Esophagus (tissue), 2 donors: Measurements from ENCODE around the gene UBE2L5. TPM values are rescaled to one million over a fixed set of nuclear protein-coding genes. Genes with fewer than 3 reads are reported as not detected.

Source experiments
- H3K27ac ChIP-seq, 2 donors: one replicate each; pipeline ENCODE4 v1.5.1; 2013; ENCODE audit warnings: low read depth in 2 of 2, mild to moderate bottlenecking in 2 of 2, inconsistent platforms in 1 of 2, low read length in 1 of 2, moderate library complexity in 1 of 2
- H3K27me3 ChIP-seq, 2 donors: one replicate each; pipeline ENCODE4 v1.6.1; 2013; ENCODE audit warnings: low read length in 2 of 2, control low read depth in 1 of 2, mild to moderate bottlenecking in 1 of 2; ENCODE audit not compliant: insufficient read depth in 2 of 2, control insufficient read depth in 1 of 2
- H3K36me3 ChIP-seq, 2 donors: one replicate each; pipeline ENCODE4 v1.6.1; 2013; ENCODE audit warnings: low read length in 1 of 2; ENCODE audit not compliant: control insufficient read depth in 2 of 2, insufficient read depth in 2 of 2
- H3K4me1 ChIP-seq, 2 donors: one replicate each; pipeline ENCODE4 v1.6.1; 2013; ENCODE audit warnings: low read length in 1 of 2; ENCODE audit not compliant: control insufficient read depth in 2 of 2, insufficient read depth in 2 of 2
- H3K4me3 ChIP-seq, 2 donors: one replicate each; pipeline ENCODE4 v1.5.1; 2013; ENCODE audit warnings: low read length in 2 of 2, mild to moderate bottlenecking in 2 of 2, low read depth in 1 of 2, moderate library complexity in 1 of 2
- H3K9me3 ChIP-seq, 2 donors: one replicate each; pipeline ENCODE4 v1.6.1; 2013; ENCODE audit warnings: mild to moderate bottlenecking in 2 of 2, low read depth in 1 of 2, low read length in 1 of 2, moderate library complexity in 1 of 2; ENCODE audit not compliant: control insufficient read depth in 2 of 2, insufficient read depth in 1 of 2
- WGBS, 2 donors: extraction: QIAGEN DNeasy Blood & Tissue Kit; methylation state at CpG; one replicate each; pipeline ENCODE4 v1.1.7; 2013; 5-methylcytosine and 5-hydroxymethylcytosine counted together
- polyA plus RNA-seq, 2 donors: library from polyadenylated mRNA; stranded (reverse); fragments of 200-250 nt; gene quantifications; one replicate each; pipeline ENCODE4 v1.2.3, GENCODE V29; 2013
- donor health status: healthy with polysubstance abuse.
- donor health status: Bipolar disorder and iron deficiency.

Gene UBE2L5
- polyA plus RNA-seq, 2 donors = 0.06 to 0.45 TPM

DNA sequence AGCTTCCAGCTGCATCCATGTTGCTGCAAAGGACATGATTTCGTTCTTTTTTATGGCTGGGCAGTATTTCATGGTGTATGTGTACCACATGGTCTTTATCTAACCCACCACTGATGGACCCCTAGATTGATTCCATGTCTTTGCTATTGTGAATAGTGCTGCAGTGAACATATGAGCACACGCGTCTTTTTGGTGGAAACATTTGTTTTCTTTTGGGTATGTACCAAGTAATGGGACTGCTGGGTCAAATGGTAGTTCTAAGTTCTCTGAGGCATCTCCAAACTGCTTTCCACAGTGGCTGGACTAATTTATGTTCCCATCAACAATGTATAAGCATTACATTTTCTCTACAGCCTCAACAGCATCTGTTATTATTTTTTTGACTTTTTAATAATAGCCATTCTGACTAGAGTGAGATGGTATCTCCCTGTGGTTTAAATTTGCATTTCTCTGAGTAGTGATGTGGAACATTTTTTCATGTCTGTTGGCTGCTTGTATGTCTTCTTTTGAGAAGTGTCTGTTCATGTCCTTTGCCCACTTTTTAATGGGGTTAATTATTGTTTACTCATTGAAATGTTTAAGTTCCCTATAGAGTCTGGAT, 6.8 kb upstream of the UBE2L5 start:
- Histone ChIP-seq H3K27ac (no peak overlapping the region), H3K4me1 (peaks cover 0 to under 1% of the 10 kb centered on the region in 2 donors), H3K36me3 (no peaks in the 10 kb centered on the region), H3K9me3 (no peaks in the 10 kb centered on the region), H3K4me3 (no peak overlapping the region), H3K27me3 (no peaks in the 10 kb centered on the region)
- WGBS, 2 donors = 83 to 86% methylated on average over 3 of the region's 3 CpGs

DNA sequence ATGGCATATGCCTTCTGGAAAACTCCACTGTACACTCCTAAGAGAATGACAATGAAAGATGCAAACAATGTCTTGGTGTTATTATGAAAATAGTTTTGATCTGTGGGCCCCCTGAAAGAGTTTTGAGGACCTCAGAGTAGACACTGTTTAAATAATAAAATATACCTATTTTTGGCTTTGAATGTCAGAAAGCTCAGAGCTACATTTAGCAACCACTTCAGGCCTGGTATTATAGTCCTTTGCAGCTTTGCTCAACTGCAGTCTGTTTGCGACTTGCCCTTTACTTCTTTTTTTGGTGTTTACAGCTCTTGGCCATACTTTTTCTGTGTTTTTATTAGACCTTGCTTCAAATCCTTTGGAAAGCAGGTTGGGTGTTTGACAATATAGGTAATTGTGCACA, 5.8 kb upstream of the UBE2L5 start:
- 86 to 92% methylated on average over 1 of the region's 1 CpG for WGBS, 2 donors
- peaks cover 0 to 7% of the 10 kb centered on the region in 2 donors for H3K4me1 ChIP-seq
- H3K27me3 ChIP-seq = no peaks in the 10 kb centered on the region
- no peak overlapping the region for H3K27ac ChIP-seq
- no peak overlapping the region for H3K4me3 ChIP-seq
- H3K9me3 ChIP-seq = no peaks in the 10 kb centered on the region
- no peaks in the 10 kb centered on the region for H3K36me3 ChIP-seq

DNA sequence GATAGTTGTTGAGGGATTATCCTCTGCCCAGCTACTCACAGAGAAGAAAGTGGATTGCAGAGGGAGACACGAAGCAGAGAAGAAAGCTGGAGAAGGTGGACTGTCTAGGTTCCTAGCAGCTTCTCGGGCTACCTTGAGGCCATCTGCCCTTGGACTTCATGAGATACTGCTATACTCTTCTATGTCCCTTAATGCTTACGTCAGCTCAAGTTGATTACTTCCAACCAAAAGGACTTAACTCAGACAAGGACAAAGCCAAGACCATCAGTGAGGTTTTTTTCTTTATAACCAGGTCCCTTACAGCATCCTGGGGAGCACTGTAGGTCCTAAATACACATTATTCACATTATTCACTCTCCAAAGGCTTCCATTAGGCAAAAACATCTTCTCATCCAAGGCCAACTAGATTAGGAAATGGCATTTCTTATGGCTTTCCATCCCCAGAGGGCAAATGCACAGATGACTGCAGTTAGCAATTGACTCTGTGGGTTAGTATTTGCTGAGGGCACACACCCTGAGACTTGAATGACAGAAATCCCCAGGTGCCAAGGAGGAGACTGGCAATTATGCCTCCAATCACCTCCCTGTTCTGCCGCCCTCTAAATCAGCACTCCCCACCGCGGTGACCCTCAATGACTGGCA, 4.1 kb upstream of the UBE2L5 start:
- peak overlapping the region; percentile 13 to 35 for H3K27ac ChIP-seq
- H3K4me3 ChIP-seq = no peak overlapping the region
- 67 to 75% methylated on average over 6 of the region's 6 CpGs for WGBS, 2 donors
- H3K9me3 ChIP-seq = no peaks in the 10 kb centered on the region
- H3K27me3 ChIP-seq = no peaks in the 10 kb centered on the region
- peaks cover 0 to 7% of the 10 kb centered on the region in 2 donors for H3K4me1 ChIP-seq
- H3K36me3 ChIP-seq = no peaks in the 10 kb centered on the region

DNA sequence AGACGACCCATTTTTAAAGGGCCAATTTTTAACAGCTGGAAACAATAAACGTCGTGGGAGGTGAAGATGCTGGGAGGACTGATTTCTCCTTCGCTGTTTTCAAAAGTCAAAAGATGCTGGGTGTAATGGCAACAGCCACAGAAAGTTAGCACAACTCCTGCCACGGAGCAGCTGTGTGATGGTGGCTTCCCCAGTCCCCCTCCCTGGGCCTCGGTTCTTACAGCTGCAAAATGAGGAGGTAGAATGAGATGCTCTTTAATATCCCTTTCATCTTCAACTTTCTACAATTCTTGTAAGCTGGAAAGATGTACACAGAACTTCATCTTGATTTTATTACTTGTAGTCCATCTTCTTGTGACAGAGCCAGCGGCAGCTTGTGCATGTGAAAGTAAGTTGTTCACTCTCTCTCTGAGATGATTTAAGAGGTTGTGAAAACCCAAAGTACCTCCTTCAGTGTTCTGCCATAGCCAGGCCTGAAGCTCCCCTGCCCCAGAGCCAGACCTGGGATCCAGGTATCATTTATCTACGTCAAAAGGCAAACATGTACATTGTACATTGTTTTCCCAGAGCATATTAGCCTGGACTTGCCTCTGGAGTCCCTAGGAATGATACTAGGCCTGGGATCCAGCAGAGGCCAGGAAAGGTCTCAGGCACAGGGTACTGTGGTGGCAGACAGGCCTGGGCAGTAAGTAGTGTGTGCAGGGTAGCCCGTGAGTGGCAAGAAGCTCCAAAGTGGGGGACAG, 3.4 kb upstream of the UBE2L5 start:
- Histone ChIP-seq H3K4me3 (no peak overlapping the region), H3K36me3 (no peaks in the 10 kb centered on the region), H3K9me3 (no peaks in the 10 kb centered on the region), H3K27ac (peak overlapping the region; percentile 51 to 55), H3K4me1 (peaks cover 0 to 7% of the 10 kb centered on the region in 2 donors), H3K27me3 (no peaks in the 10 kb centered on the region)
- 51 to 67% methylated on average over 9 of the region's 9 CpGs for WGBS, 2 donors

DNA sequence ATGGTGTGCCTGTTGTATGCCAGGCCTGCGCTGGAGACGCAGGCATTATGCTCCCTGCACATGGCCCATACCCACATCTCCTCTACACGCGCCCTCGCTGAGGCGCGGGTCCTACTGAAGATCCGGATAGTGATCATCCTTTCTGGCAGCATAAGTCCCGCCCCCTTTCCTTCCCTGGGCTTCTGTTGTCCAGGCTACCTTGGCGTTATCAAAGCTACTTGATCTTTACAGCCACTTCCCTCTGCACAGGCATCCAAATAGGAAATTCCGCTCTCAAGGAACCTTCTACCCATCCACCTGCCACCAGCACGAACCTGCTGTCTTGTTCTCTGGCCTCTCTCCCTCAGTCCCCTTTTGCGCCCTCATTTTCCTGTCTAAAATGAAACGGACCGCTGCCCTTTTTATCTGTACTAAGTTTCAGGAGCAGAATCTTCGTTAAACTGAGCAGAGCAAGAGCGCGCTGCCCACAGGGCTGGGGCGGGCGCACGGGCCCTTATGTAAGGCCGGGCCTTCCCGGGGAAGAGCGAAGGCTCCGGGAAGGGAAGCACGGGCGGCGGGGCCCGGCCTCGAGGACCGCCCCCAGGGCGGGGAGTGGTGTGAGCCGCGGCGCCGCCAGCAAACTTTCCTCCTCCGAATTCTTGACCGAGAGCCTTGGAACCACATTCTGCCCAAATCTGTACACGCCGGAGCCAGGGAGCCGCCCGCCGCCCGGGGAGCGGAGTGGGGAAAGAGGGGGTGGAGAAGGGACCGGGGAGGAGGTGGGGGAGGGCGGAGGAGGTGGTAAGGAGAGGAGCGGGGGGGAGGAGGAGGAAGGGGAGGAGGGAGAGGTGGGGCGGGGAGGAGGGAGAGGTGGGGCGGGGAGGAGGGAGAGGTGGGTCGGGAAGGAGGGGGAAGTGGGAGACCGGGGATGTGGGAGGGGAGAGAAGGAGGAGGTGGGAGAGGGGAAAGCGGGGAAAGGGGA, 920 bp upstream of the UBE2L5 start:
- H3K9me3 ChIP-seq = no peaks in the 10 kb centered on the region
- peaks cover 0 to 7% of the 10 kb centered on the region in 2 donors for H3K4me1 ChIP-seq
- 6 to 9% methylated on average over 46 to 52 of the region's 53 CpGs for WGBS, 2 donors
- peak overlapping the region; percentile 41 to 46 for H3K4me3 ChIP-seq
- no peaks in the 10 kb centered on the region for H3K27me3 ChIP-seq
- H3K27ac ChIP-seq = peak overlapping the region; percentile 91
- H3K36me3 ChIP-seq = no peaks in the 10 kb centered on the region

DNA sequence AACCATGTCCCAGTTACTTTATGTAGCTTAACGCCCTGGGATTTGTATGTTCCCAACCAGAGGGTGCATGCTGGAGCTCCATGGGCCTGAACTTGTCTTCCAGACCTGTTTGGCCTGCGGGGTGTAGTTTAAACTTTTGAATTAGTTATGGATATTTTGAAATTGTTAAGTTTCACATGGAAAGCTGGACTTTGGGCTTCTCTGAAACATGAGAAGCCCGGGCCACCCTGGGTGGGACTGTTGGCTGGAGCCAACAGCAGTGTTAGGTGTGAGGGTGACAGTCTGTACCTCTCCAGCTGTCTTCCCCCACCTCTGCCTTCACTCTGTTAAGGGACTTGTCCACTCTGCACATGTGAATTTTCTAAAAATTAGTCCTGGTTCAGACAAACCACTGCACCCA, 1.6 kb downstream of the UBE2L5 start:
- Histone ChIP-seq H3K27me3 (no peaks in the 10 kb centered on the region), H3K36me3 (no peaks in the 10 kb centered on the region), H3K9me3 (no peaks in the 10 kb centered on the region), H3K27ac (peak overlapping the region in 1 of 2 donors; percentile 31), H3K4me1 (peaks cover 0 to 7% of the 10 kb centered on the region in 2 donors), H3K4me3 (no peak overlapping the region)
- 53 to 70% methylated on average over 3 of the region's 3 CpGs for WGBS, 2 donors

DNA sequence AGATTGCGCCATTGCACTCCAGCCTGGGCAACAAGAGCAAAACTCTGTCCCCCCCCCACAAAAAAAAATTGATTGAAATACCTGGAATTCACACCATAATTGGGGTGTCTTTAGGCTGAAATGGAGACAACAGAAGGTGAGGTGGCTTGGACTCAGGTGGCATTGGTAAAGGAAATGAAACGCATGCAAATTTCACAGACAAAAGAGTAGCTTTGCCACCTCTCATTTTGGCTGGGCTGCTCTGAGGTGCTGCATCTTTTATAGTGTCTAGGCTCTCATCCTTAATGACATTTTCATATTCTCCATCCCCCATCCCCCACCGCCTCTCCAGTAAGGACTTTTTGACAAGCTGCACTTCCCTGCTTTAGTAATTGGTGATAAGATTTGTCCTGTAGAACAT, 6.9 kb downstream of the UBE2L5 start:
- WGBS, 2 donors = 80 to 85% methylated on average over 3 of the region's 3 CpGs
- Histone ChIP-seq H3K4me3 (no peak overlapping the region), H3K9me3 (no peaks in the 10 kb centered on the region)

DNA sequence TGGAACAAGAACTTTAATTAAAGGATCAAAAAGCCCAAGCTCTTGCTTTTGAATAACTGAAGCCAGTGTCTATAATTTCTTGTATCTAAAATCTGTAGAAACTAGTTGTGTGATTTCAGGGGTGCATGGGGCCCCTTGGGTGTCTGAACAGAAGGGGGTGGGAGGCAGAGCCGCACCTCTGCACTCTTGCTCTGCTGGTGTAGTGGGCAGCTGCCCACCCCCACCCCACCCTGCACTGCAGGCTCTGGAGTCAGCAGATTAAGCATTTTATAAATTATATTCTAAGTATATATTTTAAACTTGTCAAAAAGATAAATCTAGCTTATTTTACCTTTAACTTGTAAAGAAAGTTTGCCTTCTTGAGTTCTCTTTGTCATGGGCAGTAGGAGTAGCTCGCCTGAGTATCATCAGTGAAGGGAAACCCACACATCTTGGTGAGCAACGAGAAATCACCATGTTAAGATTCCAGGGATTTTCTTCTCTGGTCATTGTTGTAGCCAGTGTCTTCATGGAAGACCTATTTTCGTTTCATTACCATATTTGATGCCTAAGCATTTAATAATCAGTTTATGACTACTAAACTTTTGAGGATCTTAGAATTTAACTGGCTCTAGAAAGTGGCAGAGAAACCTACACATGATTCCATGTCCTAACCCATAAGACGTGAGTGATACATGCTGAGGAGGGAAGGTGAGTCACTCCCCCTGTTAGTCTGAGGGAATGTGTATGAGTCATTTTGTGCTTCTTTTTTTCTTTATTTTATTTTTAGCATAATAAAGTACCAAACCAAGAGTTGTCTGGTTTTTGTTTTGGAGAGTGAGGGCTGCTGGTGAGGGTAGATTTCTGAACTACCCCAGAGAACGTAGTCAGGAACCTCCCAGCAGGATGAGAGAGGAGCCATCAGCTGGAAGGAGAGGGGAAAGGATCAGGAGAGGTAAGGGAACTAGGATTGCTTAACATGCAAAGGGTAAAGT, 7.7 kb downstream of the UBE2L5 start:
- Histone ChIP-seq H3K27me3 (no peaks in the 10 kb centered on the region), H3K4me1 (no peaks in the 10 kb centered on the region), H3K36me3 (no peaks in the 10 kb centered on the region), H3K9me3 (no peaks in the 10 kb centered on the region), H3K27ac (peak overlapping the region; percentile 64 to 76), H3K4me3 (no peak overlapping the region)
- WGBS, 2 donors = 27 to 49% methylated on average over 6 of the region's 6 CpGs

More for the DNA sequence above, 6.9 kb downstream of the UBE2L5 start:
- Histone ChIP-seq H3K36me3 (no peaks in the 10 kb centered on the region), H3K4me1 (no peaks in the 10 kb centered on the region), H3K27ac (no peak overlapping the region), H3K27me3 (no peaks in the 10 kb centered on the region)
